ENCODE data around the gene LIN37. TPM values are rescaled to one million over a fixed set of nuclear protein-coding genes. Genes with fewer than 3 reads are reported as not detected.

The LIN37 gene
- total RNA-seq, 1 donor = 9.0 TPM

DNA sequence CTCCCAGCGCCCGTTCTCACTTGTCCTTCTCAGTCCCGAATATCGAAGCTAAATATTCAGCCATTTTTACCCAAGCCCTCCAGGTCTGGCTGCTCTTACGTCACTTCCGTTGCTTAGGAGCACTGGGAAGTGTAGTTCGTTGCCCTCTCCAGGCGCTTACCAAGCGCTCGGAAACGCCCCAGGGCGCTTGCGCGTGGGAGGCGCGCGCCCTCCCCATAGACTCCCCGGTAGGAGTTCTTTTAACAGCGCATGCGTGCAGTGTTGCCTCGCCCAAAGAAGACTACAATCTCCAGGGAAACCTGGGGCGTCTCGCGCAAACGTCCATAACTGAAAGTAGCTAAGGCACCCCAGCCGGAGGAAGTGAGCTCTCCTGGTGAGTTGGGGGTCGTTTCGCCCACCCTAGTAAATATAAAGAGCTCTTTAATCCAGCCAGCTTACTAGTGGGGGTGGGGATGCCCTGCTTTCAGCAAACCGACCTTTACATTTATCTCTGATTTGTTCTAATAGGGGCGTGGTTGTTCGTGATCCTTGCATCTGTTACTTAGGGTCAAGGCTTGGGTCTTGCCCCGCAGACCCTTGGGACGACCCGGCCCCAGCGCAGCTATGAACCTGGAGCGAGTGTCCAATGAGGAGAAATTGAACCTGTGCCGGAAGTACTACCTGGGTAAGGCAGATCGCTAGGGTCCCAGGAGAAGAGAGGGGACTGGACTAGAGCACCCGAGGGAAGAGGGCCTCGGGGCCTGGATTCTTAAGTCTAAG is 2.9 kb upstream of the LIN37 start, which contains the start of the genes PSENEN and U2AF1L4:
PSENEN (plus strand) TSS at position 324 of the 759 bp plus-strand sequence; CDS start at position 604, 280 bp downstream.
U2AF1L4 (minus strand) TSS at position 91 of the 759 bp plus-strand sequence; CDS start at position 64, 27 bp downstream.
- H3K4me3 ChIP-seq (ENCODE audit: insufficient read depth, low read length) = peak within 1 kb of the TSS; percentile 87
- H3K27ac ChIP-seq (ENCODE audit: low read depth, low read length) = peak within 1 kb of the TSS; percentile 97
- DNase-seq (ENCODE audit: insufficient read length, low spot score, missing footprints) = peak; percentile 98
- peak within 1 kb of the TSS; percentile 97 for H3K4me2 ChIP-seq (ENCODE audit: insufficient read depth, low read length)
- TF ChIP-seq, protein P1, sequence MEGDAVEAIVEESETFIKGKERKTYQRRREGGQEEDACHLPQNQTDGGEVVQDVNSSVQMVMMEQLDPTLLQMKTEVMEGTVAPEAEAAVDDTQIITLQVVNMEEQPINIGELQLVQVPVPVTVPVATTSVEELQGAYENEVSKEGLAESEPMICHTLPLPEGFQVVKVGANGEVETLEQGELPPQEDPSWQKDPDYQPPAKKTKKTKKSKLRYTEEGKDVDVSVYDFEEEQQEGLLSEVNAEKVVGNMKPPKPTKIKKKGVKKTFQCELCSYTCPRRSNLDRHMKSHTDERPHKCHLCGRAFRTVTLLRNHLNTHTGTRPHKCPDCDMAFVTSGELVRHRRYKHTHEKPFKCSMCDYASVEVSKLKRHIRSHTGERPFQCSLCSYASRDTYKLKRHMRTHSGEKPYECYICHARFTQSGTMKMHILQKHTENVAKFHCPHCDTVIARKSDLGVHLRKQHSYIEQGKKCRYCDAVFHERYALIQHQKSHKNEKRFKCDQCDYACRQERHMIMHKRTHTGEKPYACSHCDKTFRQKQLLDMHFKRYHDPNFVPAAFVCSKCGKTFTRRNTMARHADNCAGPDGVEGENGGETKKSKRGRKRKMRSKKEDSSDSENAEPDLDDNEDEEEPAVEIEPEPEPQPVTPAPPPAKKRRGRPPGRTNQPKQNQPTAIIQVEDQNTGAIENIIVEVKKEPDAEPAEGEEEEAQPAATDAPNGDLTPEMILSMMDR (IDR thresholded peaks at IDR 0.05; ENCODE audit: extremely low read depth, low read depth, low read length) = no peak
- H3K79me2 ChIP-seq (ENCODE audit: insufficient read depth, low read length) = peaks cover 41% of the 10 kb centered on the region
- peaks cover 29% of the 10 kb centered on the region for H3K4me1 ChIP-seq (ENCODE audit: insufficient read depth, low read length)
- peaks cover 13% of the 10 kb centered on the region for H3K36me3 ChIP-seq (ENCODE audit: insufficient read depth, low read length)
- no peaks in the 10 kb centered on the region for H3K27me3 ChIP-seq (ENCODE audit: insufficient read depth, low read length)
- no peaks in the 10 kb centered on the region for H3K9me3 ChIP-seq (ENCODE audit: low read depth, low read length)
- H4K20me1 ChIP-seq (ENCODE audit: insufficient read depth, low read length) = peaks cover 10% of the 10 kb centered on the region
- peak within 1 kb of the TSS; percentile 92 for H2AFZ ChIP-seq (ENCODE audit: low read length)

DNA sequence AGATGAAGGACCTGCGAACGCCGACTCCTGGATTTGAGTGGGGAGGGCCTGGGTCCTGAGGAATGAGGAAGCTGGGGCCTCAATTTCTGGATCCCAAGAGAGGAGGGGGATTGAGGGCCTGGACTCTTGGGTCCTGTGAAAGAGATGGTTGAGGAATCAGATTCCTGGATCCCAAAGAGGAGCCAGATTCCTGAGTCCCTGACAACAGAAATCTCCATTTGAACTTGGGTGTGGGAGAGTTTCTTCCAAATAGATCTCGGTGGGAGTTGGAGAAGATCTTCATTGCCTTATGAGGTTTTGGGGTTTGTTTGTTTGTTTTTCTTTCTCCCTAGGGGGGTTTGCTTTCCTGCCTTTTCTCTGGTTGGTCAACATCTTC is 2.3 kb upstream of the LIN37 start:
- H3K4me2 ChIP-seq (ENCODE audit: insufficient read depth, low read length) = peak overlapping the region; percentile 87
- TF ChIP-seq, protein P1 (IDR thresholded peaks at IDR 0.05; ENCODE audit: extremely low read depth, low read depth, low read length) = no peak
- peaks cover 43% of the 10 kb centered on the region for H3K79me2 ChIP-seq (ENCODE audit: insufficient read depth, low read length)
- peak overlapping the region; percentile 87 for H3K4me3 ChIP-seq (ENCODE audit: insufficient read depth, low read length)
- H3K4me1 ChIP-seq (ENCODE audit: insufficient read depth, low read length) = peaks cover 29% of the 10 kb centered on the region
- H2AFZ ChIP-seq (ENCODE audit: low read length) = no peak overlapping the region
- H4K20me1 ChIP-seq (ENCODE audit: insufficient read depth, low read length) = peaks cover 11% of the 10 kb centered on the region
- H3K9me3 ChIP-seq (ENCODE audit: low read depth, low read length) = no peaks in the 10 kb centered on the region
- DNase-seq (ENCODE audit: insufficient read length, low spot score, missing footprints) = no peak
- H3K36me3 ChIP-seq (ENCODE audit: insufficient read depth, low read length) = peaks cover 13% of the 10 kb centered on the region
- no peaks in the 10 kb centered on the region for H3K27me3 ChIP-seq (ENCODE audit: insufficient read depth, low read length)
- peak overlapping the region; percentile 97 for H3K27ac ChIP-seq (ENCODE audit: low read depth, low read length)

DNA sequence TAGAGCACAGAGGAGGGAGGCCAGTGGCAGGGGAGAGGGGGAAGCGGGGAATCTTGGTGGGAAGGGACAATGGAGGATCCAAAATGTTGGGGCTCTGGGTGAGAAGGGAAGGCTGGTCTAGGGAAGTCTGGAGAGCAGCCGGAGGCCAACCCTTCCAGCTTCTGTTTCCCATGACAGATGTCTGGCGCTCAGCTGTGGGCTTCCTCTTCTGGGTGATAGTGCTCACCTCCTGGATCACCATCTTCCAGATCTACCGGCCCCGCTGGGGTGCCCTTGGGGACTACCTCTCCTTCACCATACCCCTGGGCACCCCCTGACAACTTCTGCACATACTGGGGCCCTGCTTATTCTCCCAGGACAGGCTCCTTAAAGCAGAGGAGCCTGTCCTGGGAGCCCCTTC is 1.8 kb upstream of the LIN37 start:
- TF ChIP-seq, protein P1 (IDR thresholded peaks at IDR 0.05; ENCODE audit: extremely low read depth, low read depth, low read length) = no peak
- DNase-seq (ENCODE audit: insufficient read length, low spot score, missing footprints) = no peak
- Histone ChIP-seq H4K20me1 (ENCODE audit: insufficient read depth, low read length) (peaks cover 11% of the 10 kb centered on the region), H3K4me3 (ENCODE audit: insufficient read depth, low read length) (peak overlapping the region; percentile 87), H2AFZ (ENCODE audit: low read length) (no peak overlapping the region), H3K27me3 (ENCODE audit: insufficient read depth, low read length) (no peaks in the 10 kb centered on the region), H3K79me2 (ENCODE audit: insufficient read depth, low read length) (peaks cover 43% of the 10 kb centered on the region), H3K36me3 (ENCODE audit: insufficient read depth, low read length) (peaks cover 13% of the 10 kb centered on the region), H3K4me1 (ENCODE audit: insufficient read depth, low read length) (peaks cover 29% of the 10 kb centered on the region), H3K9me3 (ENCODE audit: low read depth, low read length) (no peaks in the 10 kb centered on the region), H3K27ac (ENCODE audit: low read depth, low read length) (peak overlapping the region; percentile 97), H3K4me2 (ENCODE audit: insufficient read depth, low read length) (peak overlapping the region; percentile 87)

DNA sequence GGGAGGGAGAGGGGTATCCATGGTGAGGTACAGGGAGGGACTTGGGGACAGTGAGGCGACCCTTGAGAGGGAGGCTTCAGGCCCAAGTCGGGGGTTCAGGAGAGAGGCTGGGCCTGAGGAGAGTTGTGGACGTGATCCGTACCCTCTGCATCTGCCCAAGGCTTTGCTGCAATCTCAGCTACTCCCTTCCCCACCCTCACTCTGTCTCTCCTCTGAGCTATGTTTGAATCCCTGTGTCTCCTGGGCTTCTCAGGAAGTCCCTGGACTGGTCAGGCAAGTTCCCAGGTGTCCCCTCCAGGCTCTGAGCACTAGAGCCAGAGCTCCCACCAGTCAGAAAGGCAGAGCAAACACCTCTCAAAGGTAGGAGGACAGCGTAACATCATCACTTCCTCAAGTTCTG is 1.8 kb downstream of the LIN37 start:
- Histone ChIP-seq H3K36me3 (ENCODE audit: insufficient read depth, low read length) (peaks cover 35% of the 10 kb centered on the region), H3K27me3 (ENCODE audit: insufficient read depth, low read length) (no peaks in the 10 kb centered on the region), H3K9me3 (ENCODE audit: low read depth, low read length) (no peaks in the 10 kb centered on the region), H2AFZ (ENCODE audit: low read length) (no peak overlapping the region), H3K4me3 (ENCODE audit: insufficient read depth, low read length) (no peak overlapping the region), H3K4me2 (ENCODE audit: insufficient read depth, low read length) (peak overlapping the region; percentile 36), H3K27ac (ENCODE audit: low read depth, low read length) (no peak overlapping the region), H3K4me1 (ENCODE audit: insufficient read depth, low read length) (peaks cover 24% of the 10 kb centered on the region), H4K20me1 (ENCODE audit: insufficient read depth, low read length) (peaks cover 8% of the 10 kb centered on the region), H3K79me2 (ENCODE audit: insufficient read depth, low read length) (peaks cover 37% of the 10 kb centered on the region)
- TF ChIP-seq, protein P1 (IDR thresholded peaks at IDR 0.05; ENCODE audit: extremely low read depth, low read depth, low read length) = no peak
- no peak for DNase-seq (ENCODE audit: insufficient read length, low spot score, missing footprints)
